GM18498 (cell line): ENCODE results near the gene TCF7L2.
"Not testable (repeated sequence)": the region's sequence is repeated elsewhere in the genome, so short reads cannot be mapped to it uniquely, and the experiment has no call there.

Experiments
- ATAC-seq: cut with Tn5 transposase; IDR thresholded peaks from one replicate; pipeline ENCODE4 v1.9.1; 2021; ENCODE audit warnings: mild to moderate bottlenecking, moderate library complexity; ENCODE audit not compliant: unreplicated experiment

TCF7L2 gene

GRCh38 chr10:113089551-113089950 is 139.5 kb downstream of the TCF7L2 start:
- no peak for ATAC-seq

- ATAC-seq, result no peak
Measured at GRCh38 chr10:113091920-113092319, 141.9 kb downstream of the TCF7L2 start.

- ATAC-seq, result no peak
Measured at GRCh38 chr10:113093188-113094113, 143.4 kb downstream of the TCF7L2 start.

- ATAC-seq, result peak; percentile 47
Measured at GRCh38 chr10:113094114-113094486, 144.1 kb downstream of the TCF7L2 start.

GRCh38 chr10:113095419-113096127 is 145.5 kb downstream of the TCF7L2 start:
- ATAC-seq, result no peak

- ATAC-seq, result no peak
Measured at GRCh38 chr10:113096128-113096996, 146.3 kb downstream of the TCF7L2 start.

- no peak for ATAC-seq
Measured at GRCh38 chr10:113097036-113097435, 147.0 kb downstream of the TCF7L2 start.

- ATAC-seq, result no peak
Measured at GRCh38 chr10:113099431-113100183, 149.6 kb downstream of the TCF7L2 start.

GRCh38 chr10:113100281-113100680 is 150.2 kb downstream of the TCF7L2 start:
- ATAC-seq, result no peak

GRCh38 chr10:113103131-113103840 is 153.2 kb downstream of the TCF7L2 start:
- no peak for ATAC-seq

- no peak for ATAC-seq
Measured at GRCh38 chr10:113104047-113104446, 154.0 kb downstream of the TCF7L2 start.

- ATAC-seq, result no peak
Measured at GRCh38 chr10:113108194-113108835, 158.3 kb downstream of the TCF7L2 start.

GRCh38 chr10:113108948-113109347 is 158.9 kb downstream of the TCF7L2 start:
- no peak for ATAC-seq

- ATAC-seq, result not testable (repeated sequence)
Measured at GRCh38 chr10:113109482-113109881, 159.4 kb downstream of the TCF7L2 start.

- no peak for ATAC-seq
Measured at GRCh38 chr10:113111260-113111659, 161.2 kb downstream of the TCF7L2 start.

GRCh38 chr10:113111900-113112853 is 162.1 kb downstream of the TCF7L2 start:
- ATAC-seq, result no peak

GRCh38 chr10:113113241-113113640 is 163.2 kb downstream of the TCF7L2 start:
- no peak for ATAC-seq

GRCh38 chr10:113113918-113114317 is 163.9 kb downstream of the TCF7L2 start:
- no peak for ATAC-seq
